Measurements from ENCODE around the gene PPY.
"Not testable (repeated sequence)": the region's sequence is repeated elsewhere in the genome, so short reads cannot be mapped to it uniquely, and the experiment has no call there.

The PPY gene, protein sequence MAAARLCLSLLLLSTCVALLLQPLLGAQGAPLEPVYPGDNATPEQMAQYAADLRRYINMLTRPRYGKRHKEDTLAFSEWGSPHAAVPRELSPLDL
- total RNA-seq: 0 reads per million in 2 experiments

DNA sequence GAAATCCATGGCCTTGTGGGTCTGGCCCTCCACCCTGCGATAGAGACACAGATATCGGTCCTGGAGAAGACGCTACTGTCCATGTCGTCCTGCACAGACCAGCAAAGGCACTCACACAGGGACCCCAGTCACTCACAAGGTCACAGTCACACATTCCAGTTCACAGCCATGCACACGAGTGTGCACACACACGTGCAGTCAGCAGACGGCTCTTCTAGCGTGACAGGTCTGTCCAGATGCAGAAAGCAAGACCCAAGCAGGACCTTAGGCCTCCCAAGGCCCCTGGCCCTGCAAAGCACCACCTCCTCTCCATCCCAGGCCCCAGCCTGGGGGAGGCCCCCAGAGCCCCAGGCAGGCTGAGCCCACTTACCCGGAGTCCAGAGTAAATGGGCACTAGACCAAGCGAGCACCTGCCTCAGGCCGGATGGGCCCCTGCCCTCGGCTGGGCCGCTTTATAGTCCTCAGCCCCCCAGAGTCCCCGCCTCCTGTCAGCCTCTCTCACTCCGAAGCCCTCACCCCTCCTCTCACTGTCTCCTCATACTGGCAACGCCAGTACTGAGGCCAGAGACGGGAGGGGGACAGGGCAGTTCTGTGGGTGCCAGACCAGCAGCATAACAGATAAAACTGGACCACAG is at the start of gene PPY:
Gene PPY, minus strand, starts transcription at position 426 of the 635 bp plus-strand sequence. CDS start 822 bp downstream, outside the sequence.
- no peak for DNase-seq (ENCODE audit: low read depth)

DNA sequence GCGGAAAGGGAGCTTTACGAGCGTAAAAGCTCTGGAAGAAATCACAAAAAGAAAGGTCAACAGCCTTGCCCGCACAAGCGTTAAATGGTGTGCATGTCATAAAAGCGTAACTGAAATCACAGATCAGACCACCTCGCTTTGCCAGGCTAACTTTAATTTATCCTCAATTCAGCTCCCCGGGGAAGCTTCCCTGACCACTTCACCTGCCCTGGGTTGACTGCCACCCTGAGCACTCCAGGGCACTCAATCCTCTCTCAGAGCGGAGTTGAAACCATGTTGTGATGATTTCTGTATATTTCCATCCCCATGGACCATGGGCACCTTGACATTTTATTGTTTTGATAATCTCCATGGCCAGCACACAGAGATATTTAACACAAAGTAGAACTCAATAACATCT is 46.0 kb upstream of the PPY start:
- DNase-seq (ENCODE audit: low read depth): no peak

DNA sequence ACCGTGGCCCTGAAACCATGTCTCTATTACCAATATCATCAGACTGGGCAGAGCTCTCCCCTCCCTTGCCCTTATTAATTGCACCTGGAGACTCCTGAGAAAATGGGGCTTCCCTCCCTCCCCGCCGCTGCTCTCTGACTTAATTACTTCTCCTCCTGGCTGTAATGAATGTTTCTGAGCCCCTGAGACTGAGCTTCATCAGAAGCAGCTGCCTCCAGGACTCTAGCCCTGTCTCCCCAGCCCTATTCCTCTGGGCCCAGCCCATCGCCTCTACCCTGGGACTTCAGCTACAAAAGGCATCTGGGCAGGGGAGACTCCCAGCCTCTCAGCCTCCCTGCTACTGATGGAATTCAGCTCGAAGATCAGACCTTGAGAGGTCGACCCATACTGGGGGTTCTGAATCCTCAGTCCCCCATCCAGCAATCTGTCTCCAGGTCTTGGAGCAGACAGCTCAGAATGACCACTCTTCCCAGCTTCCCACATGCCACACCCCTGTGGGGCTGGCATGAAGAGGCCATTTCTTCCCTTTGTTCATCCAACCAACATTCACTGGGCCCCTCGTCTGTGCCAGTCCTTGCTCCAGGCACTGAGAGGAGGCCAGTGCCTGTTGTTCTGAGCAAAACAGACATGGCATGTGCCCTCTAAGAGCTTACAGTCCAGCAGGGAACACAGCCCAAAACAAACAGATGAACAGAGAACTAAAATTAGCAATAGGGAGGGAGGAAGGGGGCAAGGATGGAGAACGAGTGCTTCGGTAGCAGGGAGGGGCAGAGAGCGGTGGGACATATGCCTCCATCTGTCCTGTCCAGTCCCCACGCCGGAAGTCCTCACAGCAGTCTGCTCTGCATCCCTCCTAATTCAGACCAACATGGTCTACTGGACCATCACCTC is 45.1 kb upstream of the PPY start:
- DNase-seq (ENCODE audit: low read depth): no peak

DNA sequence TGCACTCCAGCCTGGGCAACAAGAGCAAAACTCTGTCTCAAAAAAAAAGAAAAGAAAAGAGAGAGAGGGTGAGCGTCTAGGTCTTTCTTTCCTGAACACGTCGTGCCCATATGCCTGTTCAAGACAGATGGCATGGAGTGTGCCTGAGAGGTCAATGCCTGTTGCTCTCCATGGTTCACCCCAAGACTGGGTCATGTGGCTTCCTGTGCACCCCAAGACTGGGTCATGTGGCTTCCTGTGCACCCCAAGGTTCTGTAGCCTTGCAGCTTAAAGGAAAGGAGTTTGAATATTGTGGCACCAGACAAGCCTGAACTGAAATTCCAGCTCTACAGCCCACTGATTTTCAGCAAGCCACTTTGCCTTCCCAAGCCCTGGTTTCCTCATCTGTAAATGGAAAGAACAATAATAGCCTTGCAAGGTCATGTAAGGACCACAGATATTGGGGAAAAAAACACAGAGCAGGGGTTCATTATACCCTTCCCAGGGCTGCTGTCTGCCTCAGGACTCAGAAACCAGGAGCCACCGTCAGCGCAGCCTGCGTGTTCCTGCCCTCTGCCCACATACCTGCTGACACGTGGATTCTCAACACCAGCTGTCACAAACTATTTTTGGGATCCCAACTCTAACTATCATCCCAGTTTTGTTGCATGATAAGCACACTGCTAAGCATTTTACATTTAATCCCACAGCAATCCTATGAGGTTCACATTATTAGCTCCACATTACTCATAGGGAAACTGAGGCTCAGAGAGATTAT is 44.1 kb upstream of the PPY start:
- no peak for DNase-seq (ENCODE audit: low read depth)

DNA sequence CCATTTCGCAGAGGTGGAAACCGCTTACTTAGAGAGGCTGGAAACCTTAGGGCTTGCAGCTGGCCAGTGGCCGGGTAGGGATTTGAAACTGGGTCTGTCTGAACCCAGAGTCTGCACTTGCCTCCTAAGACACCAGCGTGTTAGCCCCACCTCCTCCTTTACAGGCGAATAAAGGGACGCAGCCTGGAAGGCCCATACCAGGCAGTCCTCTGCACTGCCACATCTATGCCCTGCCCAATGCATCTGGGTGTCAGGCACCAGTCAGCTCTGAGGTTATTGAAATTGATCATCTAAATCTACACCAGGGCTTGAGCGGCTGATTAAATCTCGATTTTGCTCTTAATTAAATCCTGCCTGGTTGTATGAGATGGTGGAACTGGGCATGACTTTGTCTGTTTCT is 42.2 kb upstream of the PPY start:
- DNase-seq (ENCODE audit: low read depth): no peak

DNA sequence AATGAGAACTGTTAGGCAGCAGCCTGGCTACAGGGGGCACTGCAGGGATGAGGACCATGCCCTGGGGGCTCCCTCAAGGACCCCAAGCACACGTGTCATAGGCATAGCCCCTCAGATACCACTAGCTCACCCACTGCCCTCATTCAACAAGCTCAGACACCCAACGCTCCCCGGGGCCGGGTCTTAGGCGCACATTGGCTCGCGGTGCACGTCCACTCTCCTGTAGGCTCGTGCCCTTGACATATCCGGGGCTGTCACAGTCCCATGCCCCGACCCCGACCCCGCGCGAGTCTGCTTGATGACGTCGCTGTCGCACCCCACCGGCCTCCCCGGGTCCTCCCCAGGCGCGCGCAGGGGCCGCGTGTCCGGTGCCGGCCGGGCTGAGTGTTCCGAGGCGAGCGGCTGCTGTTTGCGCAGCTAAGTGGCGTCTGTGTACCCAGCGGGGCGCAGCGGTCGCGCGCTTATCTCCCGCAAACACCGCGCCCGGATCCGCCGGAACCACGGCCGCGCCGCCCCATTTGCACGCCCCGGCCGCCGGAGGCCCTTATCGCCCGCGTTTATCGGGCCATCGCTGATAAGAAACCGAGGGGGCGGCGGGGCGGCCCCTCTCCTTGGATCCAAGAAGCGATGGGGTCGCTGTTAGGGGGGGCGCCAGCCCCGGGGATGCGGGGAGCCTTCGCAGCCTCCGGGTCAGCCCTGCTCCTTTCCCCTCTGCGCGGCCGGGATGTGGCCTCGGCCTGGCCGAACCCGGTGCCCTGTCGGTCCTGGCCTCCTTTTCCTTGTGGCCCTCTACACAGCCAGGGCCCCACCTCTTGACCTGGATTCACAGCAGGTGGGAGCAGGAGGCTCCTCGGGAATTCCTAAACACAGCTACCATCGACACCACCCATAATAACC is 41.5 kb upstream of the PPY start:
- no peak for DNase-seq (ENCODE audit: low read depth)

DNA sequence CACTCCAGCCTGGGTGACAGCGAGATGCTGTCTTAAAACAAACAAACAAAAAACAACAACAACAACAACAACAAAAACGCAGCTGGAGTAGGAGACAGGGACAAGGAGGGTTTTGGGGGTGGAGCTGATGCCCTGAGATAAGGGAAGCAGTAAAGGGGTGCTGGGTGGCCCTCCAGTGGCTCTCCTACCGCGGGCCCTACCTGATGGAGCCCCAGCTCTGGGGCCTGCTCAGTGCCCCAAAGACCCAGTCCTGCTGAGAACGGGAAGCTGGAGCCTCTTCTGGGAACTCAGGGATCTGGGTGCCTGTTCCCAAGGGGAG is 40.9 kb upstream of the PPY start:
- no peak for DNase-seq (ENCODE audit: low read depth)

DNA sequence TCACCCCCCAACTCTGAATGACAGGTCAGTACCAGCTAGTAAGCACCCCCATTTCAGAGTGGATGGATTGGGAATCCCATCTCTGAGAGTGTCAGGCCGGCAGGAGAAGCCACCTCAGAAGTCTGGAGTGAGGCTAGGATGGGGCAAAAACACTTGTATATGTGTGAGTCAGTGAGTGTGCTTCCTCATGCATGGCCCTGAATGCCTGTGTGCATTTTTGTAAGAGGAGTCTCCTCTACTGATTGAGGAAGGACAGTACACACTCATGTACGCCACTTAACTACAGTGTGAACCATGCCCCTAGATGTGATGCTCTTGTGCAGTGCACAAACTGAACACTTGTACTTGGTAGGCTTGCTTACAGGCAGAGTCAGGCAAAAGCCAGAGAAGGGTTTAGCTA is 39.9 kb upstream of the PPY start:
- no peak for DNase-seq (ENCODE audit: low read depth)

DNA sequence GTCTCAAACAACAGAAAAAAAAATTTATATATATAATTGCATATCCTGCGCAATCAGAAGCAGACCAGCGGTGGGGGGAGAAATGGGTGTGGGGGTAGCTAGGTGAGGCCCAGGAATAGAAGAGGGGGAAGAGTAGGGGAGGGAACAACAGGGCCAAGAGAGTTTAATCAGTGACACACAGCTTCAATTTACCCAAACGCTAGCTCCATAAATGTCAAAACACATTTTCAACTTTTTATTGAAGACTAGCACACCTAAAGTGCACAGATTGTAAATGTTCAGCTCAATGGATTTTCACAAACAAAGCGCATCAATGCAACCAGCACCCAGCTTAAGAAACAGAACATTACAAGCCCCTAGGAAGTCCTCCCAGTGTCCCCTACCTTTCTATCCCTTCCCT is 37.4 kb upstream of the PPY start:
- no peak for DNase-seq (ENCODE audit: low read depth)

DNA sequence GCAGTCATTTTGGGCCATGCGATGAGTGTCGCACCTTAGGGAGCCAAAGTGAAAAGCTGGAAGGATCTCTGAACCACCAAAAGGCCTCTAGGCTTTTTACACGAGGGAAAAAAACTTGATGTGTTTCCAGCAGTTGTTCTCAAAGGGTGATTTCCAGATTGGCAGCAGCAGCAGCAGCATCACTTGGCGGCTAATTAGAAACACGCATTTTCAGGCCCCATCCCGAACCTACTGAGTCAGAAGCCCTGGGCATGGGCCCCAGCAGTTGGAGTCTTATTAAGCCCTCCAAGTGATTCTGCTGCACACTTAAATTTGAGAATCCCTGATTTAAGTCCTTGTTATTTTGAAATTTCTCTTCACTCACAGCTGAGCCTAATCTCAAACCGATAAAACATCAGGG is 36.7 kb upstream of the PPY start:
- DNase-seq (ENCODE audit: low read depth): no peak

DNA sequence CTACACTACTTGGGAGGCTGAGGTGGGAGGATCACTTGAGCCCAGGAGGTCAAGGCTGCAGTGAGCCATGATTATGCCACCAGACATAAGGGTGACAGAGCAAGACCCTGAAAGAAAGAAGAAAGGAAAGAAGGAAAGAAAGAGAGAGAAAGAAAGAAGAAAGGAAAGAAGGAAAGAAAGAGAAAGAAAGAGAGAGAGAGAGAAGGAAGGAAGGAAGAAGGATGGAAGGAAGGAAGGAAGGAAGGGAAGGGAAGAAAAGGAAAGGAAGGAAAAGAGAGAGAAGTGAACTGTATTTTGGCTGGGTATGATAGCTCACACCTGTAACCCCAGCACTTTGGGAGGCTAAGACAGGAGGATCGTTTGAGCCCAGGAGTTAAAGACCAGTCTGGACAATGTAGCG is 35.8 kb upstream of the PPY start:
- no peak for DNase-seq (ENCODE audit: low read depth)

DNA sequence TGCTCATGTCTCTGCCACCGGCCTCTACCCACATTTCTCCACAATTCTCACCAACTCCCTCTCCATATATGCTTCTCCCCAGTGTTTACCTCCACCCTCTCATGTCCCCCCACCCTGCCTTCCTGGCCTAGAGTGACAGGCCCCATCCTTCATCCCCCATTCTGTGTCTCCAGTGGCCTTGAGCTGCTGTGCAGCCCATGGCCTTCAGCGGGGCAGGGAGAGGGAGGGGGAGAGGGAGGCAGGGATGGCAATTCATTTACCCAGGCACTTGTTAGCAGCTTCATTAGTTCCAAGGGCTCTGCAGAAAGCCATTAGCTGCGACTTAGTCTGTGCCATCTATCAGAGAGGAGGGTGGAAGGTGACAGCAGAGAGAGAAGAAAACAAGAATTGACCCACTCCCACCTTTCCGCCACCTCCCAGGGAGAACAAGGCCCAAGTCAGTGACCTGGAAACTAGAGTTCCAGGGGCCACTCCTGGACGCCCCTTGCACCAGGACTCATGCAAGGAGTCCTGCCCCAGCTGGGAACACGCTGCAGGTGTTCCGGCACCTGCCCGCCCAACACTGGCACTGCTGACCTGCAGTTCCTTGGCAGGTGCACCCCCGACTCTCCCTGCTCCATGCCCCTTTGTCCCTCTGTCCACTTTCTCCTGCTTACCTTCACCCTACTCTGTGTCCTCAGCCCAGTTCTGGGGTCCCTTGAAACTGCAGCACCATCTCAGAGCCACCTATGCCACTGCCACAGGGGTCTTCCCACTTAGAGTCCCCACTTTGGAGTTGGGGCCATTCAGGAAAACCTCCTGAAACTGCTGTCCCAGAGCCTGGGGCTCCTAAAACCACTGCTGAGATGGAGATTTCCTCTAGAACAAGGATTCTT is 34.9 kb upstream of the PPY start:
- no peak for DNase-seq (ENCODE audit: low read depth)

DNA sequence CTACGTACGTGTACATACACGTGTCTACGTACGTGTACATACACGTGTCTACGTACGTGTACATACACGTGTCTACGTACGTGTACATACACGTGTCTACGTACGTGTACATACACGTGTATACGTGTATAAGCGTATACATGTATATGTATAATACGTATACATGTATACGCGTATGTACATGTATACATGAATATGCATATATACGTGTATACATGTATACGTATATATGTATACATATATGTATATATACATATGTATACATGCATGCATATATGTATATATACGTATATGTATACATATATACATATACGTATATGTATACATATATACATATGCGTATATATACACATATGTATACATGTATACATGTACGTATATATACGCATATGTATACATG is 33.6 kb upstream of the PPY start:
- no peak for DNase-seq (ENCODE audit: low read depth)

DNA sequence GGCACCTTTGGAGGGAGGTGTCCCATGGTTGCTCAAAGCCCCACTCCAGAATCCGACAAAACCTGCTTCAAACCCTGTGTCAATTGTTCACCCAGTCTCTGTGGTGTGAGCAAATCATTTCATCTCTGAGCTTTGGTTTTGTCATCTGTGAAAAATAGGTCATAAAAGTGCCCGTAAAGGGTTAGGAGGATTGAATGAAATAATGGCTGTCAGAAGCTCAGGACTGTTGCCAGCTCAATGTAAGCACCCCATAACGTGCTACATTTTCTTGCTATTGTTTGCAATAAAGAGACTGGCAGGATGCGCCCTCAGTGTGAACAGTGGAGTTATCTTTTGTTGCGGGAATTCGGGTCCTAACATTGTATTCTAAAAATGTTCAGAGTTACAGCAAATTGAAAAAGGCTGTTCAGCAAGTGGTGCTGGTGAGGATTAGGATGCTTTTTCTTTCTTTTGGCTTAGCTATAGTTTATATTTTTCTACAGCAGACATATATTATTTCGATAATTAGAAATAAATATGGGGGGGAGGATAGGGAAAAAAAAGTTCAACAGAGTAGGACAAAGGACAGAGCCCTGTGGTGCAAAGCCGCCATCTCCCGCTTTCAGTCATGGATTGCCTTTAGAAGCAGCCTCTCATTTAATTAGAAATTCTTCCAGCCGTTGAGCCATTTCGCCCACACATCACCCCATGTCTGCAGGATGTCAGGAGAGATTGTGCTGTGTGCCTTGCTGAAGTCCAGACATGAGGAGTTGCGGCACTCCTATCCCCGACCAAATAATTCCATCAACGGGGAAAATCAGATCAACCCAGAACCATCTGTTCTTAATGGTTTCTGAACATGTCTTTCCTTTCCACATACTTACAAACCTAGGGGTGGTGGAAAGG is 32.3 kb upstream of the PPY start:
- no peak for DNase-seq (ENCODE audit: low read depth)

DNA sequence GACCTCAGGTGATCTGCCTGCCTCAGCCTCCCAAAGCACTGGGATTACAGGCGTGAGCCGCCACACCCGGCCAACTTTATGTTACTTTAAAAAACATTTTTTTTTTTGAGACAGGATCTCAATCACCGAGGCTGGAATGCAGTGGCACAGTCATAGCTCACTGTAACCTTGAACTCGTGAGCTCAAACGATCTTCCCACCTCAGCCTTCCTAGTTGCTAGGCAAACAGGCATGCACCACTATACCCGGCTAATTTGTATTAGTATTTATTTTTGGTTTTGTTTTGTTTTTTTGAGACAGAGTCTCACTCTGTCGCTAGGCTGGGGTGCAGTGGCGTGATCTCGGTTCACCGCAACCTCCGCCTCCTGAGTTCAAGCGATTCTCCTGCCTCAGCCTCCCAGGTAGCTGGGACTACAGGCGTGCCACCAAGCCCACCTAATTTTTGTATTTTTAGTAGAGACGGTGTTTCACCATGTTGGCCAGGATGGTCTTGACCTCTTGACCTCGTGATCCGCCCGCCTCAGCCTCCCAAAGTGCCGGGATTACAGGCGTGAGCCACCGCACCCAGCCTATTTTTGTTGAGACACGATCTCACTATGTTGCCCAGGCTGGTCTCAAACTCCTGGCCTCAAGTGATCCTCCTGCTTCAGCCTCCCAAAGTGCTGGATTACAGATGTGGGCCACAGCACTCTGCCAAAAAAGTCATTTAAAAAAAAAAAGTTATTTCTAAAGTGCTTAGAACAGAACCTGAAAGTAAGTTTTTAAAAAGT is 30.4 kb upstream of the PPY start:
- not testable (repeated sequence) for DNase-seq (ENCODE audit: low read depth)

DNA sequence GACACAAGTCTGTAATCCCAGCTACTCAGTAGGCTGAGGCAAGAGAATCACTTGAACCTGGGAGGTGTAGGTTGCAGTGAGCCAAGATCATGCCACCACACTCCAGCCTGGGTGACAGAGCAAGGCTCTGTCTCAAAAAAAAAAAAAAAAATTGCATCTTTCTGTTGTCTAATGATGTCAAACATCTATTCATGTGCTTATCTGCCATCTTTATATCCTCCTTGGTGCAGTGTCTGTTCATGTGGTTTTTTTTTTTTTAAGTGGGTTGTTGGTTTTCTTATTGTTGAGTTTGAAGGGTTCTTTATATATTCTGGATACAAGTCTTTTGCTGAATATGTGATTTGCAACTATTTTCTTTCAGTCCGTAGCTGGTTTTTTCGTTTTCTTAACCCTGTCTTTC is 29.2 kb upstream of the PPY start:
- DNase-seq (ENCODE audit: low read depth): not testable (repeated sequence)

DNA sequence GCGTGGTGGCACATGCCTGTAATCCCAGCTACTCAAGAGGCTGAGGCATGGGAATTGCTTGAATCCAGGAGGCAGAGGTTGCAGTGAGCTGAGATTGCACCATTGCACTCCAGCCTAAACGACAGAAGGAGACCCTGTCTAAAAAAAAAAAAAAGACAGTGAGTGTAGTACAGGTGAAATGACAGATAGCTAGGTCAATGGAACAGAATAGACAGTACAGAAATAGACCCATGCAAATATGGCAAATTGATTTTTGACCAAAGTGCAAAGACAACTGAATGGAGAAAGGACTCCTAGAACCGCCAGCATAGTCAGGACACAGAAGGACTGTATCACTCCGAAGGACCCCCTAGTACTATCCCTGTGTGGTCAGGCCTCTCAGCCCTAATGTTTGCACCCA is 28.1 kb upstream of the PPY start:
- no peak for DNase-seq (ENCODE audit: low read depth)

DNA sequence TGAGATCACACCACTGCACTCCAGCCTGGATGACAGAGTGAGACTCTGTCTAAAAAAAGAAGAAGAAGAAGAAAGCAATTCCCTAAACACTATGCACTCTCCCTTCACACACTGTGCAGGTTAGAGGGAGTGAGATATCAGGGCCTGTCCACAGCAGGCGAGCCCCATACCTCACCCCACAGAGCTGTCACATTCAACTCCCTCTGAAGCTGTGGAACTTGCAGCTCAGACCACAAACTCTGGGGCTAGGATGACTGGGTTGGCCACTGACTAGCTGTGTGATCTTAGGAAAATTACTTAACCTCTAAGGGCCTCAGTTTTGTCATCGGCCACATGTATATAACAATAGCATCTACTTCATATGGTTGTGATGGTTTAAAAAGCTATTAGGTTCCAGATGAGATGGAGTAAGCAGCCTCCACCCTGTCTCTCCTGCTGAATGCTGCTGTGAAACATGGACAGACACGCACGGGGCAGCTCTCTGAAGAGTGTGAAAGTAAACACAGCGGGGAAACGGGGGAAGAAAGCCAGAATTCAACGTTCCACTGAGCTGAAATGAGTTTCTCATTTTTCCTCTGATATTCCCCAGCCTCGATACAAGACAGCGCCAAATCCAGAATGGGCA is 25.1 kb upstream of the PPY start:
- DNase-seq (ENCODE audit: low read depth): no peak

All from T follicular helper cell (primary cell).